ENCODE results near the gene MSRB2.

Gene MSRB2

DNA sequence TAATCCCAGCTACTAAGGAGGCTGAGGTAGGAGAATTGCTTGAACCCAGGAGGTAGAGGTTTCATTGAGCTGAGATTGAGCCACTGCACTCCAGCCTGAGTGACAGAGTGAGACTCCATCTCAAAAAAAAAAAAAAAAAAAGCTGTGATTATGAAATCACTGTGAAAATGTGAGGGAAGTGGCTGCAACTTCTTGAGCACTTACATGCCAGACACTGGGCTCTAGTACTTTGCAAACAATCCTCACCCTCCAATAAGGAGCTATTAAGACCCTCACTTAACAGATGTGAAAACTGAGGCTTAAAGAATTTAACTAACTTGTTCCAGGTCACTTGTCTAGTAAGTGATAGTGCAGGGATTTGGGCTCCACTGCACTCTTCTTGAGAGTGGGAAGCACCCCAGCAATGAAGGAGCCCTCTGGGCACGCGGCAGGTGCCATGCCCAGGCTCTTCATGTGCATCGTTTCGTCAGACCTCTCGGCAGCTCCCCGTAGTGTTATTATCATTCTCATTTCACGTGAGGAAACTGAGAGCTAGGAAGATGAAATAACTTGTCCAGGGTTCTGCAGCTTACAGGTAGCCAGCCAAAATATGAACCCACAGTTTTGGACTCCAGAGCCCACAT, 19.0 kb downstream of the MSRB2 start:
- FAIRE-seq: no peak

DNA sequence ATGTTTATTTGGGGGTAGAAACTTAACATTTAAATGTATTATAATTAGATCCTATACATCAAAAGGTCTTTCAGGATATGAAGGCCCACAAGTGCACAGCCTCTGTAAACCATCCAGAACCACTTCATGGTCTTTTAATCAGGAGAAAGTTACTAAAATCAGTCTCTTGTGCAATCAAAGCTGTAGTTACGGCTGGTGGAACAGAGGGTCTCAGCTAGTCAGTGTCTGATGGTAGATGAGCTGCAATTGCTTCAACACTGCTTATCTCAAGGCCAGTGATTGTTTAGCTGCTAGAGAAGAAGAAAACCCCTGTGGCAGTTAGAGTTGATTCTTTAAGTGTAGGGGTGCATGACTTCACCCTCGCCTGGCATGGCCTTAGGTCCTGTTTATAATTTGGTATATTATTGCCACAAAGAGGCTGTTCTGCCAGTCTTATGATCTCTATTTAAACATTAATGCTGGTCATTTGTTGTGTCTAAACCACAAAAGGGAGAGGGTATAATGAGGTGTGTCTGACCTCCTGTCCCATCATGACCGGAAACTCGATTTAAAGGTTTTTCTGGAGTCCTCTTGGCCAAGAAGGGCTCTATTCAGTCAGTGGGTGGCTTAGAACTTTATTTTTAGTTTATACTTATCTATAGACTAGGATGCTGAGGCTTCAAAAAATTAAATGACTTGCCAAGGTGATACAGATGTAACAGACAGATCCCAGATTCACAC, 21.3 kb downstream of the MSRB2 start:
- no peak for FAIRE-seq

DNA sequence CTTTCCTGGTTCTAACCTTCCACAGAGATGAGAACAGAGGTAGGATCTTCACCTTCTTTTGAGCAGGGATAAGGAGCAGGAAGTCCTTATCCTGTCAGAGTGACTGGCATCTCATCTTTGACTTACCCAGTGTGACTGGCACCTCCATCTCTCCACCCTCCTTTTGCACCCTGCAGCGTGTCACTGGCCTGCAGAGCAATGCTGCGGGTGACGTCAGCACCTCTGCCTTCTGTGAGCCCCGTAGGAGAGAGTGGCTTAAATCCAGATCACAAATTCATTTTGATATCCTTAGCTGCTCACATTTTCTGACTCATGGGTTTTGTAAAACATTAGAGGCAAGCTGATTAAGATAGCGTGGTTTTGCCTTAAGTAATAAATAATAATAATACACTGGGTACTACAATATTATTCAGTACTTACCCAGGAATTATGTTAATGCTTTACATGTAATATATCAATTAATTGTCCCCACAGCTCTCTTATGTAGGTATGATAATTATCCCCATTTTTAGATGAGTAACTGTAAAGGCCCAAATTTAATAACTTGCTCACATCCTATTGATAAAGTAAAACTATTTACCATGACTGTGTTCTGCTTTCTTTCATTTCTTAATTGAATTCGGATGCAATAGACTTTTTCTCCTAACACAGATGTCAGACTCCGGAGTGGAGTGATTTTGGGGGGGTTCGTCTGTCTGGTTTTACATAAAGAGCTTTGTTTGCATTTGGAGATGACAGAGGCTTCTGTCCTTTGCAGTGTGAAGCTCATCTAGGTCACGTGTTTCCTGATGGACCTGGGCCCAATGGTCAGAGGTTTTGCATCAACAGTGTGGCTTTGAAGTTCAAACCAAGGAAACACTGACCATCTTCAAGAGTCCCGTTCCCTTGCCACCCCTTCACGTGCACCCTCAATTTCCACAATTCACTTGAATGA, 24.9 kb downstream of the MSRB2 start:
- no peak for FAIRE-seq

DNA sequence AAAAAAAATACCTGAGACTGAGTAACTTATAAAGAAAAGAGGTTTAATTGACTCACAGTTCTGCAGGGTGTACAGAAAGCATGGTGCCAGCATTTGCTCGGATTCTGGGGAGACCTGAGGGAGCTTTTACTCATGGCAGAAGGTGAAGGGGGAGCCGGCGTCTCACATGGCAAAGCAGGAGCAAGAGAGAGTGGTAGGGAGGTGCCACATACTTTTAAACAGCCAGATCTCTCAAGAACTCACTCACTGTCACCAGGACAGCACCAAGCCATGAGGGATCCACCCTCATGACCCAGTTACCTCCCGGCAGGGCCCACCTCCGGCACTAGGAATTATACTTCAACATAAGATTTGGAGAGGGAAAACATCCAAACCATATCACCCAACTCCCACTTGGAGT, 25.8 kb downstream of the MSRB2 start:
- no peak for FAIRE-seq

DNA sequence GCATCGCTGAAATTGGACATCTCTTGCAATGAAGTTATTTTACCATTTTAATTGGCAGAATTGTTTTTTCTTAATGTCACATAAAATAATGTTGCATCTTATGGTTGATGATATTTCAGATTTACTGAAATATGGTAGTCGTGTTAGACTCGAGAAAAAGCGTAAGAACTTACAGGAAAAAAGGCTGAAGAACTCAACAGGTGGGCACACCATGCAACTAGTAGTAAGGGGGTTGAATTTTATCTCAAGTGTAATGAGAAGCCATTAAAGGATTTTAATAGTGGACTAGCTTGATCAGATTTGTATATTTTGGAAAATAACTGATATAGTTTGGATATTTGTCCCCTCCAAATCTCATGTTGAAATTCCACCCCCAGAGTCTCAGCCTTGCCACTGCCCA, 41.1 kb downstream of the MSRB2 start:
- FAIRE-seq: no peak

DNA sequence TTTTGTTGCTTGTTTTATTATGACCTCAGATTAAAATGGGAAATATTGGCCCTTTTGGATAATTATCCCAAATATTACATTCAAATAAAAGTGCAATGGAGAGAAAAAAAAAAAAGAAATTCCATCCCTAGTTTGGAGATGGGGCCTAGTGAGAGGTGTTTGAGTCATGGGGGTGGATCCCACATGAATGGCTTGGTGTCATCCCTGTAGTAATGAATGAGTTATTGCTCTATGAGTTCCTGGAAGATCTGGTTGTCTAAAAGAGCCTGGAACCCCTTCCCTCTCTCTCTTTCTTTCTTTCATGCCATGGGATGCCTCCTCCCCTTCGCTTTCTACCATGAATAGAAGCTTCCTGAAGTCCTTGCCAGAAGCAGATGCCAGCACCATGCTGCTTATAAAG, 44.3 kb downstream of the MSRB2 start:
- no peak for FAIRE-seq

GRCh38 chr10:23141995-23142394, 46.6 kb downstream of the MSRB2 start:
- no peak for FAIRE-seq

- FAIRE-seq: no peak
Observed at GRCh38 chr10:23146258-23146657, 50.9 kb downstream of the MSRB2 start.

DNA sequence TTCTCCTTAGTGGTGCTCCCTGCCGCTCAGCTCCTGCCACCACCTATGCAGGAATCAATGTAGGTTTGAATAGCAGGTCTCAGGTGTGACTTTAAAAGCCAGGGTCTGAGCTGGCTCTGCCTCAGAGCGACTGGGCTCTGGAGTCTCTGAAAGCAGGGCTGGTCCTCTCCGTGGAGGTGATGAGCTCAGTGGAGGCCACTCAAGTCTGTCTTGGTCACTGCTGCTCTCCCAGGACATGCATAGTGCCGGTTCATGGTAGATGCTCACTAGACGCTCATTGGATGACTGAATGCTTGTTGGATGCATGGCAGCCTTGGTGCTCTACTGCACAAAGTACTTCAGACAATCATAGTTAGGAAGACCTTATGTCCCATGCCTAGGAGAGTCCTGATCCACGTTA, 51.7 kb downstream of the MSRB2 start:
- FAIRE-seq: no peak

DNA sequence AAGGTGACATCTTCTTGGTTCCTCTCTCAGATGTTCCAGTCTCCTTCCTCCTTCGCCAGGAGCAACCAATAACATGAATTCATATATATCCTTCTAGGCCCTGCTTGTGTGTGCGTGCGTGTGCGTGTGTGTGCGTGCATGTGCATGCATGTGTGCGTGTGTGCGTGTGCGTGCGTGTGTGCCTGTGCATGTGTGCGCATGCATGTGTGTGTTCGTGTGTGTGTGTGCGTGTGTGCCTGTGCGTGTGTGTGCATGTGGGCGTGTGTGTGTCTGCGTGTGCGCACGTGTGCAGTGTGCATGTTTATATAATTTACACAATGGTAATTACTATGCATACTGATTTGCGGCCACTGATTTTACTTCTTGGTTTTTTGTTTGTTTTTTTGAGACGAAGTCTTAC, 52.8 kb downstream of the MSRB2 start:
- FAIRE-seq: no peak

GRCh38 chr10:23150091-23150490, 54.7 kb downstream of the MSRB2 start:
- FAIRE-seq: no peak

- no peak for FAIRE-seq
Observed at GRCh38 chr10:23150610-23151009, 55.2 kb downstream of the MSRB2 start.

DNA sequence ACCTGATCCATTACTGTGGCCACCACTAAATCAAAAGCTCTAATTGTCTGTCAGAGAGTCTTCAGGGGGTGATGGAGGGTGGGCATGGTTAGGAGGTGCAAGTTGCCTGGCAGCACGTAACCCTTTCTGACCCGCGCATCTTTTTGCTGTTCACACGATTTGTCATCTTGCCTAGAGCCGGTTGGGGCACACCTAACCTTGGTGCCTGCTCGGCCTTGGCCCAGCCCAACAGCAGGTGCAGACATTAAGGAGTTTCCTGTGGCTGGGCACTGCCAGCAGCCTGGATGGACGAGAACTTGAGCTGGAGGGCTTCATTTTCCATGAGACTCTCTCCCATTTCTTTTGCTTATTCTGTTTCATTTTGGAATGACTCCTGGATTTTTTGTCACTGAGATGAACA, 55.7 kb downstream of the MSRB2 start:
- no peak for FAIRE-seq

DNA sequence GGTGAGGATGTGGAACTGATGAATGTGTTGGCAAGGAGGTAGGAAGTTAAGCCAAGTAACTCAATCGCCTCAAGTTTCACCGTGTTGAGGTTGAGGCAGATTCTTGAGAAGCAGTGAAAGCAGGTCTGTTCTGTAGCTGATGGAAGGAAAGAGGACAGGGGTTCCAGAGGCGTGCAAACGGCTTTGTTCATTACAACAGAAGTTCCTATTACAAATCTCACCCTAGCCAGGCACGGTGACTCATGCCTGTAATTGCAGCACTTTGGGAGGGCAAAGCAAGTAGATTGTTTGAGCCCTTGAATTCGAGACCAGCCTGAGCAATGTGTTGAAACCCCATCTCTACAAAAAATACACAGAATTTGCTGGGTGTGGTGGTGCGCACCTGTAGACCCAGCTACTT, 59.8 kb downstream of the MSRB2 start:
- FAIRE-seq: no peak

- FAIRE-seq: no peak
Observed at GRCh38 chr10:23156447-23157150, 61.2 kb downstream of the MSRB2 start.

GRCh38 chr10:23157239-23157681, 61.9 kb downstream of the MSRB2 start:
- no peak for FAIRE-seq

DNA sequence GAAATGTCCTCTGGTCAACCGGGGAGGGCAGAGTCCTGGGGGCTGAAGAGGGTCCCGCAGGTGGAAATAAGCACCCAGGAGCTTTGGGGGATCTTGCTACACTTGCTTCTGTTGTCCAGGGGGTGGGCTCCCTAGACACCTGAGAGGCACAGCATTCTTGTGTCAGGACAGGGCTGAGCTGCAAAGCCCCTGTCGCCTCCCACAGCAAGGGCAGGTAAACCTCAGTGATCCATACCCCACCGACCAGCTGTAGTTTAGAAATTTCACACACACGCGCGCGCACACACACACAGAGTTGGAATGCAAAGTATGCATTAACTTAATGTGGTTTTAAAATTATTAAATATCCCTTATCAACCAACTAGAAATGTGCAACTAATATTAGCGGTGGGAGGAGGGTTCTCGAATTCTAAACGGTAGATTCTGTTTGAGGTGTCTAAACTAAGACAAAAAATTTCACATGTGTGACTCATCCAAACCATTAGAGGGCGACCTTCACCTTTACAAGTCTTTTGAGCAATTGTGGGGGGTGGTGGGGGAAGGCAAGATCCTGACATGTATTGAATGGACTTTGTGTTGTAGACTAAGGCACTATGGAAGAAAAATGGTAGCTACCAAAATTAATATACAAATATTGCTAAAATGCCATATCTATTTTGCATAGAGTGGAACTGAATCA, 62.5 kb downstream of the MSRB2 start:
- no peak for FAIRE-seq

- FAIRE-seq: no peak
Observed at GRCh38 chr10:23158370-23158769, 63.0 kb downstream of the MSRB2 start.

DNA sequence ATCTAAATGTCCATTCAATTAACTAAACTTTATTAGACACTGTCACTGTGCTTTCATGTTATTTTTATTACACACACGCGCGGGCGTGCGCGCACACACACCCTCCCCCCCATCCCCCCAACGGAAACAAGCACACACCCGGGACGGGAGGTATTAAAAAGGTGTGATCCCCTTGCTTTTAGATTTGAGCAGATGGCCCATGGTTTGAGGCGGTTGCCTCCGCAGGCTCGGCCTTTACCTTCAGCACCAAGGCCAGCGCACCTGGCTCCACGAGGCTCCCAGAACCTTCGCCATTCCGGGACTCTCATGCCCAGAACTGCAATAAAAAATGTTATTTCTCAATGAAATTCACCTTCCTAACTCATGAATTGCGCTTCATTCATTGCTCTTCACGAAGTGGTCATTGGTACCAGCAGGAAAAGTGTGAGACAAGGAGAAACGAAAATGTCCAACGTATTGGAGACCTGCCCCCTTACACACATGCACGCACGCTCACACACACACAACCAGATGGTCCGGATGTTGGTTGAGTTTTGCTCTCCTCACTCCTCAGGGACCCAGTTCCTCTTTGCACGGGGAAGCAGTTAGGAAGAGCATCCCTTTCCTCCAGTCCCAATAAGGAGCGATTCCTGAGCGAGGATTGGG, 76.0 kb downstream of the MSRB2 start:
- FAIRE-seq: no peak

All from colon (tissue), 2 donors.